GM12865 (cell line): Measurements from ENCODE around the gene PNRC2.
"Not testable (repeated sequence)": the region's sequence is repeated elsewhere in the genome, so short reads cannot be mapped to it uniquely, and the experiment has no call there.

Experiments used
- DNase-seq: peaks from one replicate; pipeline ENCODE4 v3.0.0; 2010; ENCODE audit warnings: low read depth
- H3K4me3 ChIP-seq: 2 replicates; pipeline ENCODE4 v1.5.1; 2011; ENCODE audit warnings: mild to moderate bottlenecking, low read depth, low read length, control low read depth
- TF ChIP-seq, protein P1 (sequence below): IDR thresholded peaks from 2 replicates; pipeline ENCODE4 v1.5.1; 2011; ENCODE audit warnings: low read length, control low read depth, low read depth, inconsistent platforms; ENCODE audit not compliant: insufficient read depth; ENCODE audit errors: missing control alignments

PNRC2 gene

DNA sequence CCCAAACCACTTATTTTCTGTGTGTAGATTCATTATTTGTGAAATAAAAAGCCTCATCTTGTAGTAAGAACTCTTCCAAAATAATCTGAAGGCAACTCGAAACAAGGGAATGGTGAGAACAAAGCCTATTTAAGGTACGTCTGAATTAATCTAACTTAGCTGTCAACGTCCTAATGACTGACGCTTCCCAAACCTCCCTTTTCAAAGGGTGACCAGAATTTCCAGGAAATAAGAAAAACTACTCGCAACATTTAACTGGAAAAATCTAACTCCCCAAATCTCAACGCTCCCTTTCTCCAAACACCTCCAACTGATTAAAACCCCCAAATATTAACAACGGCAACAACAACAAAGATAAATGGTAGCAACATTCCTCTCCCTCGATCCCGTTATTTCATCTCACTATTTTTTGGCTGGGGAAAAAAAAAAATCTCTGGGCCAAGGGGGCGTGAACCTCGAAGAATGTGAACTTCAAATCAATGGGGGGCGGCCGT is 19.8 kb downstream of the PNRC2 start:
- H3K4me3 ChIP-seq = peak overlapping the region; percentile 99
- DNase-seq = no peak
- TF ChIP-seq, protein P1, sequence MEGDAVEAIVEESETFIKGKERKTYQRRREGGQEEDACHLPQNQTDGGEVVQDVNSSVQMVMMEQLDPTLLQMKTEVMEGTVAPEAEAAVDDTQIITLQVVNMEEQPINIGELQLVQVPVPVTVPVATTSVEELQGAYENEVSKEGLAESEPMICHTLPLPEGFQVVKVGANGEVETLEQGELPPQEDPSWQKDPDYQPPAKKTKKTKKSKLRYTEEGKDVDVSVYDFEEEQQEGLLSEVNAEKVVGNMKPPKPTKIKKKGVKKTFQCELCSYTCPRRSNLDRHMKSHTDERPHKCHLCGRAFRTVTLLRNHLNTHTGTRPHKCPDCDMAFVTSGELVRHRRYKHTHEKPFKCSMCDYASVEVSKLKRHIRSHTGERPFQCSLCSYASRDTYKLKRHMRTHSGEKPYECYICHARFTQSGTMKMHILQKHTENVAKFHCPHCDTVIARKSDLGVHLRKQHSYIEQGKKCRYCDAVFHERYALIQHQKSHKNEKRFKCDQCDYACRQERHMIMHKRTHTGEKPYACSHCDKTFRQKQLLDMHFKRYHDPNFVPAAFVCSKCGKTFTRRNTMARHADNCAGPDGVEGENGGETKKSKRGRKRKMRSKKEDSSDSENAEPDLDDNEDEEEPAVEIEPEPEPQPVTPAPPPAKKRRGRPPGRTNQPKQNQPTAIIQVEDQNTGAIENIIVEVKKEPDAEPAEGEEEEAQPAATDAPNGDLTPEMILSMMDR = no peak

DNA sequence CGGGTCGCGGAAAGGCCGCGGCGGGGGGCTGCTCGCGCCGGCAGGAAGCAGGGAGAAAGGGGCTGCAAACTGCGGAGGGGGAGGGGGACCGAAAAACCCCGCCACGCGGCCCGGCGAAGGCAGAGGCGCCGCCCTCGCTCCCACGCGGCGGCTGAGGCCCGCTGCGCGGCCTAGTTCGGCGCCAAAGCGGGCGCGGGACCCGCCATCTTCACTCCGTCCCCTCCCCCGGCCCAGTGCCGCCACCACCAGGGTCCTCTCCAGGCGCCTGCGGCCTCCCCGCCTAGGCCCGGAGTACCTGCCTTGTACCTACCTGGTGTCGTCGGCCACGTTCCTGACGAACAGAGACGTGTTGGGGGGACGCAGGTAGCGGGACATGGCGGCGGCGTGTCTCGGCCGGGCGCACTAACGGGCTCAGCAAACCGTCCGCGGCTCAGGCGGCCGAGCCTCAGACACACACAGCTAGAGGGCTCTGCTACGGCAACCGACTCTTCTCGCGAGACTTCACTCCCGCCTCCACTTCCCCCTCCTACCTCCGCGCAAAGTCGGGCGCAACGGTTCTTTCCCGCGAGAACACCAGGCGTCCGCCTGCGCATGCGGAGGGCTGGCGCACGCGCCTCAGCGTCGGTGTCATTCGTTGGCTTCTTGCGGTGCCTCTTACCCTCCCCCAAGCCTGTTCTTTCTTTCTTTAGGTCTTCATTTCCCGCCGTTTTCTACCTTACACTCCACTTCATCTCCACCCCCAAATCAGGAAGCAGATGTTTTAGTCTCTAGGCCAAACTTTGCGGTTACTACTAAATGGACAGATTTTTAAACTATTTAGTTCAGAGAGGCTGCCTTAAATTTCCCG is 20.5 kb downstream of the PNRC2 start, which contains the start of gene SRSF10:
TSS of gene SRSF10 (minus strand) at position 447 of the 847 bp plus-strand sequence. CDS start at position 375, 72 bp downstream.
- DNase-seq = peak; percentile 100
- TF ChIP-seq, protein P1 = peak; percentile 21
- peak within 1 kb of the TSS; percentile 99 for H3K4me3 ChIP-seq

DNA sequence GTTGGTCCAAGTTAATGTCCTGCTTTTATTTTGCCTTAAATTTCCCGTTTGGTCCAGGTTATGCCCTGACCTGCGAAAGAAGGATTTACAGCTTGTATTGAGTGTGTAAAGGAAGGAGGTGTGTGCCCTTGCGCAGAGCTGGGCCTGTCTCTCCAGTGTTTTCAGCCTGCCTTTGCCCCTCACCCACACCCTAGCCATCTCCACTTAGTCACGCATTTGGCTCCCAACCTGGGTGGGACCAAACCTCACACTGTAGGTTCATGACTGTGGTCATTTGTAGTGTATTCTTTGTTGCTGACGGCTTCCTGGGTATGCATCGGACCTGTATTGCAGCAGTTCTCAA is 21.1 kb downstream of the PNRC2 start:
- DNase-seq = peak; percentile 85
- H3K4me3 ChIP-seq = peak overlapping the region; percentile 99
- TF ChIP-seq, protein P1 = no peak

DNA sequence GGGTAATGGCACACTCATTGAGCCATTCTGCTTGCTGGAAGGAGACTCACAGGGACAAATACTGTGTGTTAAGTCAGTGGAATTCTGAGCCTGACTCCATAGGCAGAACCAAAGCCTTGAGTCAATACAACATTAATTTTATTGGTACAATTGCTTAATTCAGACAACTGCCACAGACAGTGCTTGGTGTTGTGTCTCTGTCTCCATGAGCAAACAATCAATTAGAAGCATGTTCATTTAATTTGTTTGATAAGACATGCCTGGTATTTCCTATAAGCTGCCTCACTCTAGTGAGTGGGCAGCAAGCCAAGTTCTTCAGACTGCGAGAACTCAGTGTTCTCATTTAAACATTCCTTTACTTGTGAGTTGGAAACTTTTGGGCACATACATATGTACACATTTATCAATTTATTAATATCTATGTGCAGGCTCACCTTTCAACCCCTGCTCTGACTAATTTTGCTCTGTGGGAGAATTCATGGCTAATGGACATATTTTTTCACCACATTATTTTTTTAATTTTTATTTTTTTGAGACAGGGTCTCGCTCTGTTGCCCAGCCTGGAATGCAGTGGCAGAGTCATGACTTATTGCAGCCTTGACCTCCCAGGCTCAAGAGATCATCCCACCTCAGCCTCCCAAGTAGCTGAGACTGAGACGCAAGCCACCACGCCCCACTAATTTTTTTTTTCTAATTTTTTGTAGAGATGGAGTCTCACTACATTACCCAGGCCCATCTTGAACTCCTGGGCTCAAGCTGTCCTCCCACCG is 25.0 kb downstream of the PNRC2 start:
- TF ChIP-seq, protein P1 = no peak
- no peak for DNase-seq

DNA sequence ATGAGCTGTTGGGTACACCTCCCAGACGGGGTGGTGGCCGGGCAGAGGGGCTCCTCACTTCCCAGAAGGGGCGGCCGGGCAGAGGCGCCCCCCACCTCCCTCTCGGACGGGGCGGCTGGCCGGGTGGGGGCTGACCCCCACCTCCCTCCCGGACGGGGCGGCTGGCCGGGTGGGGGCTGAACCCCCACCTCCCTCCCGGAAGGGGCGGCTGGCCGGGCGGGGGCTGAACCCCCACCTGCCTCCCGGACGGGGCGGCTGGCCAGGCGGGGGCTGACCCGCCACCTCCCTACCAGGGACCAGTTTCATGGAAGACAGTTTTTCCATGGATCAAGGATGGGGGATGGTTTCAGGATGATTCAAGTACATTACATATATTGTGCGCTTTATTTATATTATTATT is 27.4 kb downstream of the PNRC2 start:
- DNase-seq, H3K4me3 ChIP-seq: not testable (repeated sequence)

More for the DNA sequence above, 25.0 kb downstream of the PNRC2 start:
- H3K4me3 ChIP-seq = no peak overlapping the region

DNA sequence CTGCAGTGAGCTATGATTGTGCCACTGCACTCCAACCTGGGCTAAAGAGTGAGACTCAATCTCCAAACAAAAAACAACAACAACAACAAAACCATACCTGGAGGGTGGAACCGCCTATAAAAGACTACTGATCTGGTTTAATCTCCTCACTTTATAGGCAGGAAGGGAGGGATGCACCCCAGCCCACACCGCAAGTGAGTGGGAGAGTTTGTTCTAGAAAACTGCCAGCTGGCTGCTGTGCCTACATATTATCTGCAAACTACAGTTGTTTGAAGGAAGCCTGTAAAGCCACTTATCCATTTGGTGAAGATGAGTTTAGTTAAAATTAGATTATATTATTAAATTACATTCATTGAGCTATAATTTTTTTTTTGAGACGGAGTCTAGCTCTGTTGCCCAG is 29.6 kb downstream of the PNRC2 start:
- no peak overlapping the region for H3K4me3 ChIP-seq
- TF ChIP-seq, protein P1 = no peak
- DNase-seq = no peak

DNA sequence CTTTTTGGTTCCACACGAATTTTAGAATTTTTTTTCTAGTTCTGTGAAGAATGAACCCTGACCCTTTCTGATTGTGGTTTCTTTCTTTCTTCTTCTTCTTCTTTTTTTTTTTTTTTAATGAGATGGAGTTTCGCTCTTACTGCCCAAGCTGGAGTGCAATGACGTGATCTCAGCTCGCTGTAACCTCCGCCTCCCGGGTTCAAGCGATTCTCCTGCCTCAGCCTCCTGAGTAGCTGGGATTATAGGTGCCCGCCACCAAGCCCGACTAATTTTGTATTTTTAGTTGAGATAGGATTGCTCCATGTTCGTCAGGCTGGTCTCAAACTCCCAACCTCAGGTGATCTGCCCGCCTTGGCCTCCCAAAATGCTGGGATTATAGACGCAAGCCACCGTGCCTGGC is 32.4 kb downstream of the PNRC2 start:
- H3K4me3 ChIP-seq, DNase-seq: not testable (repeated sequence)
